HG03520 (cell line): ENCODE data around the gene DGKQ.

Experiments
- ATAC-seq: cut with Tn5 transposase; IDR thresholded peaks from one replicate; pipeline ENCODE4 v1.9.1; 2021; ENCODE audit warnings: mild to moderate bottlenecking, moderate library complexity; ENCODE audit not compliant: unreplicated experiment

Gene DGKQ

DNA sequence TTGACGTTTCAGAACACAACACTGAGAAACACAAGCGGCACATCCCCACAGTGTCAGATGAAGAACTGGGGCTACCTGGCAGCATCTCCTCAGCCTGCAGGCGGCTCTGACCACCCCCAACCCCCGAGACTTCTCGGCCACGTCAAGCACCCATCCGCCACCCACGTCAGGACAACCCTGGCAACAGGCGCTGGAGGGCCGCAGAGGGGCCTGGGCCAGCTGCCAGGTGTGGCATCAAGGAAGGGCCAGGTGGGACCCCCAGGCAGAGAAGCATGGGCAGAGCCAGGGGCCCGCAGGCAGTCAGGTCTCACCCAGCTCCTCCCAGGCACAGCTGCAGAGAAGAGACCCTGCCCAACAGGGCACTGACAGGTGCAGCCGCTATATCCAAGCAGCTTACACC lies 63.5 kb downstream of the DGKQ start:
- ATAC-seq: no peak

DNA sequence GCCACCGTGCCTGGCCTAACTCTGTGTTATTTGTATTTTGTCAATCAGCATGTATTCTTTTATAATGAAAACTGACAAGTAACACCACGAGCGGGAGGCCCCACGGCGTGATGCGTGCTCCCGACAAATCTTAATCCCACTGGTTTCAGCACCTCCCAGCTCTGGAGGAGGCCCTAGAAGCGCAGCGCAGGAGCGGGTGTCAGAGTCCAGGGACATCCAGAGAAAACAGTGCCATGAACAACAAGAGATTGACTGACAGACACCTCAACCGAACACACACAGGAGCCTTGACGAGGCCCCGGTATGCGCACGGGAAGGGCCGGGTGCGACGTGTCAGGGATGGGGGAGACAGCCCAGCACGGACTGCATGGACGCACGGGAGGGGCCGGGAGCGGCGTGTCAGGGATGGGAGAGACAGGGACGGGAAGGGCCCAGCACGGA lies 64.2 kb downstream of the DGKQ start:
- ATAC-seq: no peak
